Activated CD4-positive, alpha-beta T cell treated with anti-CD3 and anti-CD28 coated beads, Interleukin-2, amount 10 ng/mL, durations not matched to agents 7 days and 5 days (primary cell): Measurements from ENCODE around the gene MCRIP1. TPM values are rescaled to one million over a fixed set of nuclear protein-coding genes. Genes with fewer than 3 reads are reported as not detected.

Experiments
- CTCF ChIA-PET: fragments of 350-600 bp; sonication (Branson Sonifier 250); formaldehyde crosslinking; loops from one replicate; lab custom pipeline; 2021; ENCODE audit warnings: antibody characterized with exemption; lab: Charles Lee
- POLR2A ChIA-PET: fragments of 350-600 bp; sonication (Branson Sonifier 250); formaldehyde crosslinking; loops from one replicate; lab custom pipeline; 2021; ENCODE audit warnings: antibody characterized with exemption; lab: Charles Lee
- DNase-seq: peaks from one replicate; pipeline ENCODE4 v3.0.0-alpha.2; 2020
- H3K27ac Mint-ChIP-seq: one replicate; pipeline ENCODE4 v1.8.0; 2021; ENCODE audit warnings: mild to moderate bottlenecking, moderate library complexity, mixed read lengths
- H3K27me3 Mint-ChIP-seq: one replicate; pipeline ENCODE4 v1.8.0; 2021; ENCODE audit warnings: mixed read lengths
- H3K36me3 Mint-ChIP-seq: one replicate; pipeline ENCODE4 v1.8.0; 2021; ENCODE audit warnings: low read depth, mixed read lengths
- H3K4me1 Mint-ChIP-seq: one replicate; pipeline ENCODE4 v1.8.0; 2021; ENCODE audit warnings: mixed read lengths
- H3K4me3 Mint-ChIP-seq: one replicate; pipeline ENCODE4 v1.8.0; 2021; ENCODE audit warnings: mild to moderate bottlenecking, moderate library complexity, mixed read lengths
- H3K9me3 Mint-ChIP-seq: one replicate; pipeline ENCODE4 v1.8.0; 2021; ENCODE audit warnings: mixed read lengths
- total RNA-seq, 2 experiments: library from RNA; stranded (reverse); gene quantifications; one replicate each; pipeline ENCODE4 v1.2.3, GENCODE V29; 2021

Gene MCRIP1
- total RNA-seq, 2 experiments from 2014 or later = 45.7 to 47.8 TPM

DNA sequence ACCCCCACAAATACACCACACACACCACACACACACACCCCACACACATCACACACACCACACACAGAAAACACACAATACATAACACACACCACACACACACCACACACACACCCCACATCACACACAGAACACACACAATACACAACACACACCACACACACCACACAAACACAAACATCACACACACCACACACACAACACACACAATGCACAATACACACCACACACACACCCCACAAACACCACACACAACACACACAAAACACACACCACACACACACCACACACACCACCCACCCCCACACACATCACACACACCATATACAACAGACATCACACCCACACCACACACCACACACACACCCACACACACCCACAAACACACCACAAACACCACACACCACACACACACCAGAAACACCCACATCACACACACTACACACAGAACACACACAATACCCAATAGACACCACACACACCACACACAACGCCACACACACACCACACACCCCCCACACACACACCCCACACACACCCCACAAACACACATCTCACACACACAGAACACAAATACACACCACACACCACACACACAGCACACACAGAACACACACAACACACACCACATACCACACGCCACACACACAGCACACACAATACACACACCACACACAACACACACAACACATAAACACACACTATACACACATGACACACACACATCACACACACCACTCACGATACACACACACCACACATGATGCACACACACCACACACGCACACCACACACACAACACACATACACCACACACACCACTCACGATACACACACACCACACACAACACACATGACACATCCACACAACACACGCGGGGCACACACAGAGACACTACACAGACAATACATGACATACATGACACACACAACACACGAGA lies 40.1 kb downstream of the MCRIP1 start:
- no peaks in the 10 kb centered on the region for H3K4me1 Mint-ChIP-seq
- no peak overlapping the region for H3K4me3 Mint-ChIP-seq
- CTCF ChIA-PET = no interaction called here
- DNase-seq = no peak
- H3K27me3 Mint-ChIP-seq = no peaks in the 10 kb centered on the region
- H3K36me3 Mint-ChIP-seq = no peaks in the 10 kb centered on the region
- no peak overlapping the region for H3K27ac Mint-ChIP-seq
- POLR2A ChIA-PET = no interaction called here
- H3K9me3 Mint-ChIP-seq = no peaks in the 10 kb centered on the region

Other genes starting within 250 kb of the MCRIP1 start
- gene NPLOC4, start 196.2 kb downstream of the MCRIP1 start, total RNA-seq = 10 to 100 TPM; 91.3 to 98.2 TPM
- gene TSPAN10, start 196.1 kb downstream of the MCRIP1 start, total RNA-seq = under 1 TPM; 0.75 to 0.89 TPM
- gene PDE6G, start 176.7 kb downstream of the MCRIP1 start, total RNA-seq = 10 to 100 TPM; 19.8 to 24.7 TPM
- 10 to 100 TPM; 43.6 to 49.9 TPM for gene OXLD1, start 166.7 kb downstream of the MCRIP1 start, total RNA-seq
- 10 to 100 TPM; 30.2 to 33.8 TPM for gene CCDC137, start 166.6 kb downstream of the MCRIP1 start, total RNA-seq
- gene ARL16, start 149.5 kb downstream of the MCRIP1 start, total RNA-seq = 10 to 100 TPM; 35.4 to 42.1 TPM
- gene HGS, start 149.3 kb downstream of the MCRIP1 start, total RNA-seq = 100 to 1,000 TPM; 121 to 128 TPM
- 10 to 100 TPM; 52.7 to 62.3 TPM for gene MRPL12, start 129.9 kb downstream of the MCRIP1 start, total RNA-seq
- 10 to 100 TPM; 29.2 to 32.4 TPM for gene SLC25A10, start 121.0 kb downstream of the MCRIP1 start, total RNA-seq
- gene GCGR, start 29.1 kb downstream of the MCRIP1 start, total RNA-seq = not detected
- not detected for gene PPP1R27, start 1.8 kb upstream of the MCRIP1 start, total RNA-seq
- 100 to 1,000 TPM; 420 to 499 TPM for gene P4HB, start 27.2 kb upstream of the MCRIP1 start, total RNA-seq
- 100 to 1,000 TPM; 654 to 714 TPM for gene ARHGDIA, start 38.0 kb upstream of the MCRIP1 start, total RNA-seq
- gene ALYREF, start 58.3 kb upstream of the MCRIP1 start, total RNA-seq = 100 to 1,000 TPM; 197 to 221 TPM
- 10 to 100 TPM; 83.2 to 96.8 TPM for gene ANAPC11, start 58.4 kb upstream of the MCRIP1 start, total RNA-seq
- gene NPB, start 68.9 kb upstream of the MCRIP1 start, total RNA-seq = under 1 TPM; 0.48 to 0.69 TPM
- 10 to 100 TPM; 37.6 to 39.0 TPM for gene PCYT2, start 78.1 kb upstream of the MCRIP1 start, total RNA-seq
- gene SIRT7, start 84.9 kb upstream of the MCRIP1 start, total RNA-seq = 10 to 100 TPM; 55.6 to 71.2 TPM
- 10 to 100 TPM; 15.8 to 20.2 TPM for gene MAFG, start 94.4 kb upstream of the MCRIP1 start, total RNA-seq
- gene PYCR1, start 104.0 kb upstream of the MCRIP1 start, total RNA-seq = 10 to 100 TPM; 22.8 to 26.9 TPM
- not detected for gene MYADML2, start 113.9 kb upstream of the MCRIP1 start, total RNA-seq
- gene NOTUM, start 127.9 kb upstream of the MCRIP1 start, total RNA-seq = under 1 TPM; 0.23 to 0.55 TPM
- gene ASPSCR1, start 144.3 kb upstream of the MCRIP1 start, total RNA-seq = 10 to 100 TPM; 34.0 to 37.6 TPM
- 10 to 100 TPM; 57.3 to 73.0 TPM for gene CENPX, start 189.6 kb upstream of the MCRIP1 start, total RNA-seq
- gene LRRC45, start 190.0 kb upstream of the MCRIP1 start, total RNA-seq = 10 to 100 TPM; 54.5 to 68.4 TPM
- 10 to 100 TPM; 12.2 to 13.7 TPM for gene RAC3, start 198.4 kb upstream of the MCRIP1 start, total RNA-seq
- 100 to 1,000 TPM; 140 to 144 TPM for gene DCXR, start 204.4 kb upstream of the MCRIP1 start, total RNA-seq
- gene RFNG, start 218.5 kb upstream of the MCRIP1 start, total RNA-seq = 10 to 100 TPM; 29.0 to 29.8 TPM
- gene GPS1, start 218.6 kb upstream of the MCRIP1 start, total RNA-seq = 10 to 100 TPM; 78.5 to 92.1 TPM
- gene DUS1L, start 232.5 kb upstream of the MCRIP1 start, total RNA-seq = 100 to 1,000 TPM; 113 to 127 TPM